ENCODE measurements around the gene GAPDH. TPM values are rescaled to one million over a fixed set of nuclear protein-coding genes. Genes with fewer than 3 reads are reported as not detected.
"Not testable (repeated sequence)": the region's sequence is repeated elsewhere in the genome, so short reads cannot be mapped to it uniquely, and the experiment has no call there.

GAPDH gene
- total RNA-seq, 5 donors from 2014 or later (not counting 1 experiment from before 2014, with no cell fraction given), result 500 to 643 (median 605) TPM

DNA sequence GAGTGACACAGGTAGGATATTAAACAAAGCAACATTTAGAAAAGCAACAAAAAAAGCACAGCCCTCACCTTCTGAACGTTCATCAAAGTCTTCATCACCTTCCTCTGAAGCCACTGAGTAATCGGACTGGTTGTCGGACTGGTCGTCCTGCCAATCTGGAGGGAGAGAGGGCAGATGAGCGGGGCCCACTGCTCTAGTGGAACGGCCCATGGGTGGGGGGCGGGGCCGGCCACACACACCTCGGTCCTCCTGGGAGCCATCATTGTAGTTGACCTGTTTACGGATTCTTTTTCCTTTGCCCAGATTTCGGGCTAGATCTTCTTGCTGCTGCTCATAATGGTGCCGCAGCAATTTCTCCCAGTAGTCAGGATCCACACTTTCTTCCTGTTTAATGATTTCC, 48.6 kb downstream of the GAPDH start:
- H3K4me3 Mint-ChIP-seq, result no peak overlapping the region
- H3K9me3 Mint-ChIP-seq, result no peaks in the 10 kb centered on the region
- Histone ChIP-seq H3K4me3 (ENCODE audit: control insufficient read depth in 1 of 2, extremely low read depth in 1 of 2, low read length in 1 of 2) (no peak overlapping the region), H3K27ac (ENCODE audit: low read length) (no peak overlapping the region), H3K27me3 (replicated peaks in 1 of 2; ENCODE audit: control insufficient read depth in 2 of 2, extremely low read depth in 1 of 2, insufficient read depth in 2 of 2, low read length in 1 of 2) (no peaks in the 10 kb centered on the region), H3K36me3 (ENCODE audit: control insufficient read depth in 2 of 2, extremely low read depth in 1 of 2, insufficient read depth in 1 of 2, low read length in 1 of 2) (peaks cover 25 to 87% of the 10 kb centered on the region in 2 donors), H3K4me1 (ENCODE audit: control insufficient read depth in 1 of 2, extremely low read depth in 1 of 2, insufficient read depth in 2 of 2, low read length in 2 of 2) (no peaks in the 10 kb centered on the region), H3K9me3 (no peaks in the 10 kb centered on the region)
- H3K4me1 Mint-ChIP-seq, result no peaks in the 10 kb centered on the region
- 99% methylated on average over 10 of the region's 12 CpGs for WGBS (ENCODE audit: insufficient coverage)
- ChIA-PET CTCF (interaction anchor here (0.5 to 1.0 kb wide), 4 partner anchors 30 to 122 kb away, joined by 3 to 5 read pairs (median 4); no protein-coding TSS in a partner anchor), POLR2A (interaction anchor here in 1 of 2 donors (0.5 to 1.0 kb wide), 2 partner anchors 45 to 213 kb away, joined by 8 to 9 read pairs; no protein-coding TSS in a partner anchor)
- H3K27ac Mint-ChIP-seq, result peak overlapping the region in 1 of 2 donors; percentile 45
- no peaks in the 10 kb centered on the region for H3K27me3 Mint-ChIP-seq
- DNase-seq (no peak), ATAC-seq (replicated peaks in 1 of 4) (no peak)
- peaks cover 47% of the 10 kb centered on the region for H3K36me3 Mint-ChIP-seq

DNA sequence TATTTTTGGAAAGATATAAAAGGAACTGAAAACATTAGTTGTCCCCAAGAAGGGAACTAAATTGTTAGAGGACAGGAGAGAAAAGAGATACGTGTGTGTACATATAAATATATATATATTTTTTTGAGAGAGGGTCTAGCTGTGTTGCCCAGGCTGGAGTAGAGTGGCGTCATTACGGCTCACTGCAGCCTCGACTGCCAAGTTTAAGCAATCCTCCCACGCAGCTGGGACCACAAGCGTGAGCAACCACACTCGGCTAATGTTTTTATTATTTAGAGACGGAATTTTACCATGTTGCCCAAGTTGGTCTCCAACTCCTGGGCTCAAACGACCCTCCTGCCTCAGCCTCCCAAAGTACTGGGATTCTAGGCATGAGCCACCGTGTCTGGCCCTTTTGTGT, 50.0 kb downstream of the GAPDH start:
- no peaks in the 10 kb centered on the region for H3K9me3 Mint-ChIP-seq
- peaks cover 19 to 86% of the 10 kb centered on the region in 2 donors for H3K36me3 ChIP-seq (ENCODE audit: control insufficient read depth in 2 of 2, extremely low read depth in 1 of 2, insufficient read depth in 1 of 2, low read length in 1 of 2)
- H3K27ac Mint-ChIP-seq, result no peak overlapping the region
- no peak overlapping the region for H3K27ac ChIP-seq (ENCODE audit: low read length)
- H3K4me3 Mint-ChIP-seq, result no peak overlapping the region
- H3K4me1 Mint-ChIP-seq, result no peaks in the 10 kb centered on the region
- H3K9me3 ChIP-seq, result no peaks in the 10 kb centered on the region
- H3K4me3 ChIP-seq (ENCODE audit: control insufficient read depth in 1 of 2, extremely low read depth in 1 of 2, low read length in 1 of 2), result no peak overlapping the region
- H3K27me3 ChIP-seq (replicated peaks in 1 of 2; ENCODE audit: control insufficient read depth in 2 of 2, extremely low read depth in 1 of 2, insufficient read depth in 2 of 2, low read length in 1 of 2), result no peaks in the 10 kb centered on the region
- POLR2A ChIA-PET, result no interaction called here
- CTCF ChIA-PET, result interaction anchor here in 1 of 2 donors (0.5 kb wide), 1 partner anchor 22 kb away, joined by 4 read pairs; no protein-coding TSS in a partner anchor
- H3K4me1 ChIP-seq (ENCODE audit: control insufficient read depth in 1 of 2, extremely low read depth in 1 of 2, insufficient read depth in 2 of 2, low read length in 2 of 2), result no peaks in the 10 kb centered on the region
- ATAC-seq (replicated peaks in 1 of 4), result no peak
- H3K36me3 Mint-ChIP-seq, result peaks cover 49% of the 10 kb centered on the region
- H3K27me3 Mint-ChIP-seq, result no peaks in the 10 kb centered on the region
- 95% methylated on average over 5 of the region's 10 CpGs for WGBS (ENCODE audit: insufficient coverage)
- DNase-seq, result no peak

DNA sequence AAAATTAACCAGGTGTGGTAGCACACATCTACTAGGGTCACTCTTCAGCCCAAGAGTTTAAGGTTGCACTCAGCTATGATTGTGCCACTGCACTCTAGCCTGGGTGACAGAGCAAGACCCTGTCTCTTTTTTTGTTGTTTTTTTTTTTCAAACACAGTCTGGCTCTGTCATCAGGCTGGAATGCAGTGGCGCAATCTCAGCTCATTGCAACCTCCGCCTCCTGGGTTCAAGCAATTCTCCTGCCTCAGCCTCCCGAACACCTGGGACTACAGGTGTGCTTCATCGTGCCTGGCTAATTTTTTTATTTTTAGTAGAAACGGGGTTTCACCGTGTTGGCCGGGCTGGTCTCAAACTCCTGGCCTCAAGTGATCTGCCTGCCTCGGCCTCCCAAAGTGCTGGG, 52.3 kb downstream of the GAPDH start:
- ATAC-seq (replicated peaks in 1 of 4); H3K27ac ChIP-seq (ENCODE audit: low read length); H3K4me1 ChIP-seq (ENCODE audit: control insufficient read depth in 1 of 2, extremely low read depth in 1 of 2, insufficient read depth in 2 of 2, low read length in 2 of 2); H3K9me3 Mint-ChIP-seq; POLR2A ChIA-PET; H3K4me3 ChIP-seq (ENCODE audit: control insufficient read depth in 1 of 2, extremely low read depth in 1 of 2, low read length in 1 of 2); H3K9me3 ChIP-seq; H3K4me1 Mint-ChIP-seq; H3K27me3 ChIP-seq (replicated peaks in 1 of 2; ENCODE audit: control insufficient read depth in 2 of 2, extremely low read depth in 1 of 2, insufficient read depth in 2 of 2, low read length in 1 of 2); DNase-seq; H3K27me3 Mint-ChIP-seq; H3K4me3 Mint-ChIP-seq: not testable (repeated sequence)
- peaks cover 18 to 87% of the 10 kb centered on the region in 2 donors for H3K36me3 ChIP-seq (ENCODE audit: control insufficient read depth in 2 of 2, extremely low read depth in 1 of 2, insufficient read depth in 1 of 2, low read length in 1 of 2)
- peak overlapping the region in 1 of 2 donors; percentile 31 for H3K27ac Mint-ChIP-seq
- WGBS (ENCODE audit: insufficient coverage), result 100% methylated on average over 2 of the region's 8 CpGs
- peaks cover 55% of the 10 kb centered on the region for H3K36me3 Mint-ChIP-seq
- CTCF ChIA-PET, result interaction anchor here (0.6 to 1.0 kb wide), 3 partner anchors 21 to 46 kb away, joined by 3 to 4 read pairs (median 4); no protein-coding TSS in a partner anchor

Other genes starting within 250 kb of the GAPDH start
- under 1 TPM in 2 of 5 donors, not detected in 3; 0.13 to 0.38 TPM for gene PLEKHG6, start 223.8 kb upstream of the GAPDH start, total RNA-seq
- 10 to 100 TPM; 32.3 to 88.0 (median 86.5) TPM for gene TNFRSF1A, start 192.4 kb upstream of the GAPDH start, total RNA-seq
- gene SCNN1A, start 159.0 kb upstream of the GAPDH start, total RNA-seq, result 1 to 10 TPM; 1.0 to 3.4 (median 2.6) TPM
- 1 to 10 TPM in 2 of 5 donors, under 1 TPM in 2, not detected in 1; 0.56 to 1.6 (median 1.2) TPM for gene LTBR, start 150.4 kb upstream of the GAPDH start, total RNA-seq
- 100 to 1,000 TPM in 4 of 5 donors, 10 to 100 TPM in 1; 94.0 to 140 (median 138) TPM for gene CD27, start 89.6 kb upstream of the GAPDH start, total RNA-seq
- 10 to 100 TPM; 22.6 to 77.0 (median 60.3) TPM for gene TAPBPL, start 82.5 kb upstream of the GAPDH start, total RNA-seq
- 10 to 100 TPM; 64.6 to 92.2 (median 75.8) TPM for gene VAMP1, start 63.8 kb upstream of the GAPDH start, total RNA-seq
- gene MRPL51, start 41.3 kb upstream of the GAPDH start, total RNA-seq, result 10 to 100 TPM; 34.3 to 86.6 (median 80.3) TPM
- gene NCAPD2, start 40.4 kb upstream of the GAPDH start, total RNA-seq, result 10 to 100 TPM; 32.8 to 43.8 (median 40.7) TPM
- gene IFFO1, start 21.5 kb downstream of the GAPDH start, total RNA-seq, result 10 to 100 TPM; 30.4 to 59.8 (median 59.7) TPM
- gene NOP2, start 33.8 kb downstream of the GAPDH start, total RNA-seq, result 100 to 1,000 TPM in 1 of 5 donors, 10 to 100 TPM in 4; 69.6 to 107 (median 93.1) TPM
- 100 to 1,000 TPM; 236 to 392 (median 258) TPM for gene CHD4, start 72.9 kb downstream of the GAPDH start, total RNA-seq
- gene LPAR5, start 101.4 kb downstream of the GAPDH start, total RNA-seq, result 10 to 100 TPM in 4 of 5 donors, 1 to 10 TPM in 1; 5.8 to 16.0 (median 14.9) TPM
- 10 to 100 TPM in 1 of 5 donors, 1 to 10 TPM in 4; 2.4 to 11.1 (median 6.5) TPM for gene ACRBP, start 112.9 kb downstream of the GAPDH start, total RNA-seq
- gene ING4, start 128.6 kb downstream of the GAPDH start, total RNA-seq, result 10 to 100 TPM; 34.0 to 71.3 (median 64.5) TPM
- 10 to 100 TPM; 68.6 to 82.9 (median 79.4) TPM for gene ZNF384, start 154.9 kb downstream of the GAPDH start, total RNA-seq
- gene PIANP, start 166.3 kb downstream of the GAPDH start, total RNA-seq, result 1 to 10 TPM in 3 of 5 donors, under 1 TPM in 1, not detected in 1; 0.88 to 2.5 (median 2.4) TPM
- gene COPS7A, start 189.5 kb downstream of the GAPDH start, total RNA-seq, result 10 to 100 TPM; 18.5 to 33.1 (median 31.8) TPM
- 100 to 1,000 TPM in 1 of 5 donors, 10 to 100 TPM in 4; 83.3 to 125 (median 88.4) TPM for gene MLF2, start 218.6 kb downstream of the GAPDH start, total RNA-seq
- 10 to 100 TPM in 3 of 5 donors, 1 to 10 TPM in 2; 6.5 to 15.9 (median 10.6) TPM for gene PTMS, start 231.8 kb downstream of the GAPDH start, total RNA-seq
- 10 to 100 TPM in 1 of 5 donors, 1 to 10 TPM in 4; 3.7 to 10.6 (median 7.3) TPM for gene LAG3, start 238.0 kb downstream of the GAPDH start, total RNA-seq

Data from T-cell (primary cell).